SK-N-SH (cell line): ENCODE results near the gene KRT73.

Experiments
- CTCF ChIP-seq: fragments of 200-600 bp; sonication (generic); IDR thresholded peaks from 2 replicates; pipeline ENCODE4 v1.6.1; 2017; ENCODE audit warnings: antibody characterized with exemption, mild to moderate bottlenecking, moderate library complexity
- ELF1 ChIP-seq: IDR thresholded peaks from 2 replicates; pipeline ENCODE4 v1.4.0; 2012
- EP300 ChIP-seq, 2 experiments: IDR thresholded peaks; 2 replicates each; pipeline versions ENCODE4 v1.4.0 to v1.6.1; 2012; ENCODE audit warnings: borderline replicate concordance in 1 of 2, low read depth in 1 of 2, low read length in 1 of 2
- FOXJ3 ChIP-seq: sonication (generic); formaldehyde crosslinking; IDR thresholded peaks from 2 replicates; pipeline ENCODE4 v1.5.1; 2020; ENCODE audit warnings: mild to moderate bottlenecking, missing genetic modification reagents
- GATA2 ChIP-seq: sonication (generic); formaldehyde crosslinking; IDR thresholded peaks from 2 replicates; pipeline ENCODE4 v1.5.0; 2020; ENCODE audit warnings: mild to moderate bottlenecking, missing genetic modification reagents
- MAX ChIP-seq: IDR thresholded peaks from 2 replicates; pipeline ENCODE4 v1.4.0; 2012; ENCODE audit warnings: low read depth
- NRF1 ChIP-seq: IDR thresholded peaks from 2 replicates; pipeline ENCODE4 v1.6.1; 2012; ENCODE audit warnings: low read depth, mild to moderate bottlenecking, low read length
- REST ChIP-seq: IDR thresholded peaks from 2 replicates; pipeline ENCODE4 v1.6.1; 2012; ENCODE audit warnings: mild to moderate bottlenecking, low read depth, low read length, moderate library complexity
- SIN3A ChIP-seq: IDR thresholded peaks from 2 replicates; pipeline ENCODE4 v1.6.1; 2012; ENCODE audit warnings: low read depth, mild to moderate bottlenecking, low read length, moderate library complexity, borderline replicate concordance
- USF1 ChIP-seq: IDR thresholded peaks from 2 replicates; pipeline ENCODE4 v1.4.0; 2012; ENCODE audit warnings: low read depth, borderline replicate concordance
- YY1 ChIP-seq: IDR thresholded peaks from 2 replicates; pipeline ENCODE4 v1.4.0; 2012; ENCODE audit warnings: low read depth, mild to moderate bottlenecking
- ZBTB33 ChIP-seq: IDR thresholded peaks from 2 replicates; pipeline ENCODE4 v1.4.0; 2012; ENCODE audit warnings: low read depth, borderline replicate concordance

- TF ChIP-seq MAX, result no peak
- TF ChIP-seq YY1, result no peak
- no peak for TF ChIP-seq FOXJ3 (CRISPR knock-in tag)
- no peak for TF ChIP-seq CTCF
- no peak for TF ChIP-seq NRF1
- TF ChIP-seq USF1, result no peak
- TF ChIP-seq SIN3A, result no peak
- no peak for TF ChIP-seq ZBTB33
- TF ChIP-seq ELF1, result no peak
- no peak for TF ChIP-seq EP300 (IDR thresholded peaks at IDR 0.05; ENCODE audit: borderline replicate concordance in 1 of 2, low read depth in 1 of 2, low read length in 1 of 2)
- no peak for TF ChIP-seq GATA2 (CRISPR knock-in tag)
- TF ChIP-seq REST, result no peak
Observed at GRCh38 chr12:52659951-52660350, 41.6 kb upstream of the KRT73 start.
